ENCODE measurements around the gene STARD3. TPM values are rescaled to one million over a fixed set of nuclear protein-coding genes. Genes with fewer than 3 reads are reported as not detected.
A peak's percentile ranks its signal among the peaks of the same experiment; 100 is the strongest.

The STARD3 gene
- total and polyA plus RNA-seq, 2 of the 13 experiments (the other 11 are each of a cell fraction or from before 2014, with no cell fraction given) = 34.6 to 100 TPM

DNA sequence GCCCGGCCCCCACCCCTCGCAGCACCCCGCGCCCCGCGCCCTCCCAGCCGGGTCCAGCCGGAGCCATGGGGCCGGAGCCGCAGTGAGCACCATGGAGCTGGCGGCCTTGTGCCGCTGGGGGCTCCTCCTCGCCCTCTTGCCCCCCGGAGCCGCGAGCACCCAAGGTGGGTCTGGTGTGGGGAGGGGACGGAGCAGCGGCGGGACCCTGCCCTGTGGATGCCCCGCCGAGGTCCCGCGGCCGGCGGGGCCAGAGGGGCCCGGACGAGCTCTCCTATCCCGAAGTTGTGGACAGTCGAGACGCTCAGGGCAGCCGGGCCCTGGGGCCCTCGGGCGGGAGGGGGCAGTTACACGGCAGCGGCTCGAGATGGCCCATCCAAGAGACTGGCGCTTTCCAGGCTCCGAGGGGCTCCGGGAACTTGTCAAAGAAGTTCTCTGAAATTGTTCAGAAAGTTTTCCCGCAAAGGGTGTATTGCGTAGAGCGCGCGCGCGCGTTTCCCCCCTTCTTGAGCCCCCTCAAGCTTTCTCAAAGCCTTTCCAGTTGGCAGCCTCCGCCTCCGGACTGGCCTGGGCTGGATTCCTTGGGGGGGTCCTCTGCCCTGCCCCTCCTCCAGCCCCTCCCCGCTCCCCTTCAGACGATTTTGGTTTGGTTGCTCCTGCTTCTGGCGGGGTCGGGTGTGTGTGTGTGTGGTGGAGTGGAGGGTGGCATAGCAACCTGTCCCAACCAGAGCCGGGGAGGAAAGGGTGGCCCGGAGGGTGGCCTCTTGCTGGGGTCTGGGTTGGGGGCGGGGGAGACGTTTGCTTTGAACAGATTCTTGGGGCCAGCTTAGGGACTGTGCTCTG, 63.4 kb downstream of the STARD3 start (continued):
- TF ChIP-seq ZNF510 (CRISPR knock-in tag; IDR thresholded peaks at IDR 0.05; ENCODE audit: low read depth) = 0 out of 2 replicates have a peak, but pooled peaks have one; percentile 34
- no peak for TF ChIP-seq ZNF331 (CRISPR knock-in tag; IDR thresholded peaks at IDR 0.05)
- TF ChIP-seq ZBTB42 (CRISPR knock-in tag; IDR thresholded peaks at IDR 0.05) = peak; percentile 71; the same call in 1 of the 2 replicates
- TF ChIP-seq, protein P1, sequence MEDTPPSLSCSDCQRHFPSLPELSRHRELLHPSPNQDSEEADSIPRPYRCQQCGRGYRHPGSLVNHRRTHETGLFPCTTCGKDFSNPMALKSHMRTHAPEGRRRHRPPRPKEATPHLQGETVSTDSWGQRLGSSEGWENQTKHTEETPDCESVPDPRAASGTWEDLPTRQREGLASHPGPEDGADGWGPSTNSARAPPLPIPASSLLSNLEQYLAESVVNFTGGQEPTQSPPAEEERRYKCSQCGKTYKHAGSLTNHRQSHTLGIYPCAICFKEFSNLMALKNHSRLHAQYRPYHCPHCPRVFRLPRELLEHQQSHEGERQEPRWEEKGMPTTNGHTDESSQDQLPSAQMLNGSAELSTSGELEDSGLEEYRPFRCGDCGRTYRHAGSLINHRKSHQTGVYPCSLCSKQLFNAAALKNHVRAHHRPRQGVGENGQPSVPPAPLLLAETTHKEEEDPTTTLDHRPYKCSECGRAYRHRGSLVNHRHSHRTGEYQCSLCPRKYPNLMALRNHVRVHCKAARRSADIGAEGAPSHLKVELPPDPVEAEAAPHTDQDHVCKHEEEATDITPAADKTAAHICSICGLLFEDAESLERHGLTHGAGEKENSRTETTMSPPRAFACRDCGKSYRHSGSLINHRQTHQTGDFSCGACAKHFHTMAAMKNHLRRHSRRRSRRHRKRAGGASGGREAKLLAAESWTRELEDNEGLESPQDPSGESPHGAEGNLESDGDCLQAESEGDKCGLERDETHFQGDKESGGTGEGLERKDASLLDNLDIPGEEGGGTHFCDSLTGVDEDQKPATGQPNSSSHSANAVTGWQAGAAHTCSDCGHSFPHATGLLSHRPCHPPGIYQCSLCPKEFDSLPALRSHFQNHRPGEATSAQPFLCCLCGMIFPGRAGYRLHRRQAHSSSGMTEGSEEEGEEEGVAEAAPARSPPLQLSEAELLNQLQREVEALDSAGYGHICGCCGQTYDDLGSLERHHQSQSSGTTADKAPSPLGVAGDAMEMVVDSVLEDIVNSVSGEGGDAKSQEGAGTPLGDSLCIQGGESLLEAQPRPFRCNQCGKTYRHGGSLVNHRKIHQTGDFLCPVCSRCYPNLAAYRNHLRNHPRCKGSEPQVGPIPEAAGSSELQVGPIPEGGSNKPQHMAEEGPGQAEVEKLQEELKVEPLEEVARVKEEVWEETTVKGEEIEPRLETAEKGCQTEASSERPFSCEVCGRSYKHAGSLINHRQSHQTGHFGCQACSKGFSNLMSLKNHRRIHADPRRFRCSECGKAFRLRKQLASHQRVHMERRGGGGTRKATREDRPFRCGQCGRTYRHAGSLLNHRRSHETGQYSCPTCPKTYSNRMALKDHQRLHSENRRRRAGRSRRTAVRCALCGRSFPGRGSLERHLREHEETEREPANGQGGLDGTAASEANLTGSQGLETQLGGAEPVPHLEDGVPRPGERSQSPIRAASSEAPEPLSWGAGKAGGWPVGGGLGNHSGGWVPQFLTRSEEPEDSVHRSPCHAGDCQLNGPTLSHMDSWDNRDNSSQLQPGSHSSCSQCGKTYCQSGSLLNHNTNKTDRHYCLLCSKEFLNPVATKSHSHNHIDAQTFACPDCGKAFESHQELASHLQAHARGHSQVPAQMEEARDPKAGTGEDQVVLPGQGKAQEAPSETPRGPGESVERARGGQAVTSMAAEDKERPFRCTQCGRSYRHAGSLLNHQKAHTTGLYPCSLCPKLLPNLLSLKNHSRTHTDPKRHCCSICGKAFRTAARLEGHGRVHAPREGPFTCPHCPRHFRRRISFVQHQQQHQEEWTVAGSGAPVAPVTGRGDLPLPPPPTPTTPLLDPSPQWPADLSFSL (CRISPR knock-in tag; IDR thresholded peaks at IDR 0.05) = peak; percentile 22; the same call in 1 of the 2 replicates
- peak; percentile 14; the same call in 1 of the 2 replicates for TF ChIP-seq ZNF317 (CRISPR knock-in tag; IDR thresholded peaks at IDR 0.05)
- TF ChIP-seq ZNF17 (CRISPR knock-in tag; IDR thresholded peaks at IDR 0.05) = no peak
- no peak for TF ChIP-seq SALL2 (CRISPR knock-in tag; IDR thresholded peaks at IDR 0.05)
- TF ChIP-seq, protein P2, sequence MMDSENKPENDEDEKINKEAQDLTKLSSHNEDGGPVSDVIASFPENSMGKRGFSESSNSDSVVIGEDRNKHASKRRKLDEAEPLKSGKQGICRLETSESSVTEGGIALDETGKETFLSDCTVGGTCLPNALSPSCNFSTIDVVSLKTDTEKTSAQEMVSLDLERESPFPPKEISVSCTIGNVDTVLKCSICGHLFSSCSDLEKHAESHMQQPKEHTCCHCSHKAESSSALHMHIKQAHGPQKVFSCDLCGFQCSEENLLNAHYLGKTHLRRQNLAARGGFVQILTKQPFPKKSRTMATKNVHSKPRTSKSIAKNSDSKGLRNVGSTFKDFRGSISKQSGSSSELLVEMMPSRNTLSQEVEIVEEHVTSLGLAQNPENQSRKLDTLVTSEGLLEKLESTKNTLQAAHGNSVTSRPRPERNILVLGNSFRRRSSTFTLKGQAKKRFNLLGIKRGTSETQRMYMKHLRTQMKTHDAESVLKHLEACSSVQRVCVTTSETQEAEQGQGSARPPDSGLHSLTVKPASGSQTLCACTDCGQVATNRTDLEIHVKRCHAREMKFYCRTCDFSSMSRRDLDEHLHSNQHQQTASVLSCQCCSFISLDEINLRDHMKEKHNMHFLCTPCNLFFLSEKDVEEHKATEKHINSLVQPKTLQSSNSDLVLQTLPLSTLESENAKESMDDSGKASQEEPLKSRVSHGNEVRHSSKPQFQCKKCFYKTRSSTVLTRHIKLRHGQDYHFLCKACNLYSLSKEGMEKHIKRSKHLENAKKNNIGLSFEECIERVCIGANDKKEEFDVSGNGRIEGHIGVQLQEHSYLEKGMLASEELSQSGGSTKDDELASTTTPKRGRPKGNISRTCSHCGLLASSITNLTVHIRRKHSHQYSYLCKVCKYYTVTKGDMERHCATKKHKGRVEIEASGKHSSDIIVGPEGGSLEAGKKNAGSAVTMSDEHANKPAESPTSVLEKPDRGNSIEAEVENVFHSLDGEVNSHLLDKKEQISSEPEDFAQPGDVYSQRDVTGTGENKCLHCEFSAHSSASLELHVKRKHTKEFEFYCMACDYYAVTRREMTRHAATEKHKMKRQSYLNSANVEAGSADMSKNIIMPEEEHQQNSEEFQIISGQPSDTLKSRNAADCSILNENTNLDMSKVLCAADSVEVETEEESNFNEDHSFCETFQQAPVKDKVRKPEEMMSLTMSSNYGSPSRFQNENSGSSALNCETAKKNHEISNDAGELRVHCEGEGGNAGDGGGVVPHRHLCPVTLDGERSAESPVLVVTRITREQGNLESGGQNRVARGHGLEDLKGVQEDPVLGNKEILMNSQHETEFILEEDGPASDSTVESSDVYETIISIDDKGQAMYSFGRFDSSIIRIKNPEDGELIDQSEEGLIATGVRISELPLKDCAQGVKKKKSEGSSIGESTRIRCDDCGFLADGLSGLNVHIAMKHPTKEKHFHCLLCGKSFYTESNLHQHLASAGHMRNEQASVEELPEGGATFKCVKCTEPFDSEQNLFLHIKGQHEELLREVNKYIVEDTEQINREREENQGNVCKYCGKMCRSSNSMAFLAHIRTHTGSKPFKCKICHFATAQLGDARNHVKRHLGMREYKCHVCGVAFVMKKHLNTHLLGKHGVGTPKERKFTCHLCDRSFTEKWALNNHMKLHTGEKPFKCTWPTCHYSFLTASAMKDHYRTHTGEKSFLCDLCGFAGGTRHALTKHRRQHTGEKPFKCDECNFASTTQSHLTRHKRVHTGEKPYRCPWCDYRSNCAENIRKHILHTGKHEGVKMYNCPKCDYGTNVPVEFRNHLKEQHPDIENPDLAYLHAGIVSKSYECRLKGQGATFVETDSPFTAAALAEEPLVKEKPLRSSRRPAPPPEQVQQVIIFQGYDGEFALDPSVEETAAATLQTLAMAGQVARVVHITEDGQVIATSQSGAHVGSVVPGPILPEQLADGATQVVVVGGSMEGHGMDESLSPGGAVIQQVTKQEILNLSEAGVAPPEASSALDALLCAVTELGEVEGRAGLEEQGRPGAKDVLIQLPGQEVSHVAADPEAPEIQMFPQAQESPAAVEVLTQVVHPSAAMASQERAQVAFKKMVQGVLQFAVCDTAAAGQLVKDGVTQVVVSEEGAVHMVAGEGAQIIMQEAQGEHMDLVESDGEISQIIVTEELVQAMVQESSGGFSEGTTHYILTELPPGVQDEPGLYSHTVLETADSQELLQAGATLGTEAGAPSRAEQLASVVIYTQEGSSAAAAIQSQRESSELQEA (CRISPR knock-in tag; IDR thresholded peaks at IDR 0.05; ENCODE audit: not compliant biosample characterization) = no peak
- TF ChIP-seq NFKB2 (CRISPR knock-in tag; IDR thresholded peaks at IDR 0.05; ENCODE audit: borderline replicate concordance) = 0 out of 2 replicates have a peak, but pooled peaks have one; percentile 69
- TF ChIP-seq SP4 (CRISPR knock-in tag; IDR thresholded peaks at IDR 0.05) = 0 out of 2 replicates have a peak, but pooled peaks have one; percentile 13
- TF ChIP-seq, protein P3, sequence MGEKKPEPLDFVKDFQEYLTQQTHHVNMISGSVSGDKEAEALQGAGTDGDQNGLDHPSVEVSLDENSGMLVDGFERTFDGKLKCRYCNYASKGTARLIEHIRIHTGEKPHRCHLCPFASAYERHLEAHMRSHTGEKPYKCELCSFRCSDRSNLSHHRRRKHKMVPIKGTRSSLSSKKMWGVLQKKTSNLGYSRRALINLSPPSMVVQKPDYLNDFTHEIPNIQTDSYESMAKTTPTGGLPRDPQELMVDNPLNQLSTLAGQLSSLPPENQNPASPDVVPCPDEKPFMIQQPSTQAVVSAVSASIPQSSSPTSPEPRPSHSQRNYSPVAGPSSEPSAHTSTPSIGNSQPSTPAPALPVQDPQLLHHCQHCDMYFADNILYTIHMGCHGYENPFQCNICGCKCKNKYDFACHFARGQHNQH (CRISPR knock-in tag; IDR thresholded peaks at IDR 0.05) = 0 out of 2 replicates have a peak, but pooled peaks have one; percentile 50
- peak; percentile 43; the same call in 1 of the 2 replicates for TF ChIP-seq TAF1 (CRISPR knock-in tag; IDR thresholded peaks at IDR 0.05)

All from HepG2 (cell line).